Mesendoderm (in vitro differentiated cells): ENCODE data around the gene FRAT2.

Experiments
- DNase-seq: peaks from one replicate; pipeline ENCODE4 v3.0.0; 2013
- H2AK5ac ChIP-seq: 2 replicates; pipeline ENCODE4 v1.6.1; 2013; ENCODE audit warnings: low read length, inconsistent platforms
- H2BK120ac ChIP-seq: 2 replicates; pipeline ENCODE4 v1.6.1; 2013; ENCODE audit warnings: low read depth, mild to moderate bottlenecking, low read length, moderate library complexity, mixed read lengths
- H2BK15ac ChIP-seq: replicated peaks from 2 replicates; pipeline ENCODE4 v1.6.1; 2013; ENCODE audit warnings: low read depth, mild to moderate bottlenecking, moderate library complexity
- H2BK5ac ChIP-seq: 2 replicates; pipeline ENCODE4 v1.6.1; 2013; ENCODE audit warnings: low read length, inconsistent platforms
- H3K18ac ChIP-seq: 2 replicates; pipeline ENCODE4 v1.6.1; 2013; ENCODE audit warnings: mild to moderate bottlenecking, low read length, mixed read lengths
- H3K23ac ChIP-seq: one replicate; pipeline ENCODE4 v1.6.1; 2013; ENCODE audit warnings: low read length
- H3K27ac ChIP-seq: 2 replicates; pipeline ENCODE4 v1.5.1; 2013; ENCODE audit warnings: low read depth, mild to moderate bottlenecking, inconsistent platforms, low read length, moderate library complexity
- H3K27me3 ChIP-seq: 2 replicates; pipeline ENCODE4 v1.6.1; 2013; ENCODE audit warnings: low read length, control low read depth, mild to moderate bottlenecking, inconsistent platforms; ENCODE audit not compliant: insufficient read depth, poor library complexity
- H3K36me3 ChIP-seq: 2 replicates; pipeline ENCODE4 v1.6.1; 2013; ENCODE audit warnings: low read length, inconsistent platforms; ENCODE audit not compliant: control insufficient read depth, insufficient read depth
- H3K4ac ChIP-seq: one replicate; pipeline ENCODE4 v1.6.1; 2013; ENCODE audit warnings: low read depth, mild to moderate bottlenecking, low read length, moderate library complexity
- H3K4me1 ChIP-seq: 2 replicates; pipeline ENCODE4 v1.6.1; 2013; ENCODE audit warnings: low read depth, low read length, inconsistent platforms; ENCODE audit not compliant: control insufficient read depth
- H3K4me2 ChIP-seq: 2 replicates; pipeline ENCODE4 v1.6.1; 2013; ENCODE audit warnings: low read length
- H3K4me3 ChIP-seq: 2 replicates; pipeline ENCODE4 v1.5.1; 2013; ENCODE audit warnings: mild to moderate bottlenecking, low read length
- H3K56ac ChIP-seq: one replicate; pipeline ENCODE4 v1.6.1; 2013; ENCODE audit warnings: low read length
- H3K79me1 ChIP-seq: 2 replicates; pipeline ENCODE4 v1.6.1; 2013; ENCODE audit warnings: low read length, inconsistent platforms
- H3K79me2 ChIP-seq: 2 replicates; pipeline ENCODE4 v1.6.1; 2013; ENCODE audit warnings: mild to moderate bottlenecking, low read length; ENCODE audit not compliant: control insufficient read depth, insufficient read depth
- H3K9ac ChIP-seq: 2 replicates; pipeline ENCODE4 v1.6.1; 2013; ENCODE audit warnings: low read length, inconsistent platforms
- H4K5ac ChIP-seq: one replicate; pipeline ENCODE4 v1.6.1; 2013; ENCODE audit warnings: low read length
- H4K8ac ChIP-seq: one replicate; pipeline ENCODE4 v1.6.1; 2013; ENCODE audit warnings: low read depth, mild to moderate bottlenecking, control low read depth, low read length, moderate library complexity
- WGBS: extraction: QIAGEN DNeasy Blood & Tissue Kit; methylation state at CpG from one replicate; pipeline ENCODE4 v1.1.7; 2013; ENCODE audit warnings: low lambda C conversion rate, missing lambda C conversion rate; ENCODE audit not compliant: insufficient coverage; ENCODE audit errors: extremely low coverage; 5-methylcytosine and 5-hydroxymethylcytosine counted together

The FRAT2 gene

GRCh38 chr10:97302088-97302791 is 32.3 kb downstream of the FRAT2 start:
- Histone ChIP-seq H2BK15ac (no peak overlapping the region), H3K9ac (no peak overlapping the region), H4K8ac (no peak overlapping the region), H2BK5ac (no peak overlapping the region), H3K18ac (no peak overlapping the region), H2AK5ac (no peak overlapping the region), H3K23ac (no peak overlapping the region), H3K56ac (no peak overlapping the region), H3K4ac (no peak overlapping the region), H3K4me1 (no peaks in the 10 kb centered on the region), H3K36me3 (no peaks in the 10 kb centered on the region), H3K79me1 (no peaks in the 10 kb centered on the region), H3K4me3 (no peak overlapping the region), H2BK120ac (no peak overlapping the region), H3K27me3 (no peaks in the 10 kb centered on the region), H4K5ac (no peak overlapping the region), H3K27ac (no peak overlapping the region), H3K4me2 (no peak overlapping the region), H3K79me2 (no peaks in the 10 kb centered on the region)
- WGBS = no CpG with 5 or more reads among the region's 11 CpGs
- no peak for DNase-seq

- Histone ChIP-seq H3K18ac (no peak overlapping the region), H3K79me2 (no peaks in the 10 kb centered on the region), H3K9ac (no peak overlapping the region), H3K27me3 (no peaks in the 10 kb centered on the region), H3K79me1 (no peaks in the 10 kb centered on the region), H2BK120ac (no peak overlapping the region), H4K8ac (no peak overlapping the region), H2BK5ac (no peak overlapping the region), H3K4me2 (no peak overlapping the region), H3K27ac (no peak overlapping the region), H2AK5ac (no peak overlapping the region), H3K56ac (no peak overlapping the region), H3K4ac (no peak overlapping the region), H3K23ac (no peak overlapping the region), H3K4me1 (no peaks in the 10 kb centered on the region), H4K5ac (no peak overlapping the region), H3K36me3 (no peaks in the 10 kb centered on the region), H3K4me3 (no peak overlapping the region), H2BK15ac (no peak overlapping the region)
- WGBS = no CpG with 5 or more reads among the region's 3 CpGs
- no peak for DNase-seq
Measured at GRCh38 chr10:97300980-97301379, 33.5 kb downstream of the FRAT2 start.

- H3K18ac ChIP-seq = no peak overlapping the region
- H2BK5ac ChIP-seq = no peak overlapping the region
- H3K23ac ChIP-seq = no peak overlapping the region
- no peak overlapping the region for H3K27ac ChIP-seq
- no peak overlapping the region for H2BK15ac ChIP-seq
- H3K36me3 ChIP-seq = no peaks in the 10 kb centered on the region
- no peak overlapping the region for H3K56ac ChIP-seq
- H3K4me2 ChIP-seq = no peak overlapping the region
- no peak overlapping the region for H3K4me3 ChIP-seq
- H2BK120ac ChIP-seq = no peak overlapping the region
- H3K9ac ChIP-seq = no peak overlapping the region
- H2AK5ac ChIP-seq = no peak overlapping the region
- DNase-seq = no peak
- H3K4ac ChIP-seq = no peak overlapping the region
- H4K8ac ChIP-seq = no peak overlapping the region
- no peaks in the 10 kb centered on the region for H3K79me2 ChIP-seq
- no peak overlapping the region for H4K5ac ChIP-seq
- H3K27me3 ChIP-seq = no peaks in the 10 kb centered on the region
- no peaks in the 10 kb centered on the region for H3K4me1 ChIP-seq
- no peaks in the 10 kb centered on the region for H3K79me1 ChIP-seq
- WGBS = no CpG with 5 or more reads among the region's 3 CpGs
Measured at GRCh38 chr10:97298223-97298571, 36.3 kb downstream of the FRAT2 start.

- Histone ChIP-seq H4K8ac (no peak overlapping the region), H3K4me2 (no peak overlapping the region), H2AK5ac (no peak overlapping the region), H3K56ac (no peak overlapping the region), H3K18ac (no peak overlapping the region), H3K4me1 (no peaks in the 10 kb centered on the region), H3K9ac (no peak overlapping the region), H3K27ac (no peak overlapping the region), H3K4me3 (no peak overlapping the region), H3K79me2 (no peaks in the 10 kb centered on the region), H4K5ac (no peak overlapping the region), H3K27me3 (no peaks in the 10 kb centered on the region), H2BK120ac (no peak overlapping the region), H3K36me3 (no peaks in the 10 kb centered on the region), H3K79me1 (no peaks in the 10 kb centered on the region), H3K4ac (no peak overlapping the region), H2BK5ac (no peak overlapping the region), H2BK15ac (no peak overlapping the region), H3K23ac (no peak overlapping the region)
- DNase-seq = no peak
- no CpG with 5 or more reads among the region's 8 CpGs for WGBS
Measured at GRCh38 chr10:97297556-97298222, 36.8 kb downstream of the FRAT2 start.

- no peaks in the 10 kb centered on the region for H3K4me1 ChIP-seq
- no peak overlapping the region for H2BK120ac ChIP-seq
- no peak overlapping the region for H4K8ac ChIP-seq
- H3K18ac ChIP-seq = no peak overlapping the region
- no peak overlapping the region for H3K56ac ChIP-seq
- no peak overlapping the region for H4K5ac ChIP-seq
- no peaks in the 10 kb centered on the region for H3K36me3 ChIP-seq
- H3K27ac ChIP-seq = no peak overlapping the region
- H2BK5ac ChIP-seq = no peak overlapping the region
- no peaks in the 10 kb centered on the region for H3K79me2 ChIP-seq
- no peak overlapping the region for H3K4me3 ChIP-seq
- H3K4me2 ChIP-seq = no peak overlapping the region
- no peaks in the 10 kb centered on the region for H3K27me3 ChIP-seq
- H3K9ac ChIP-seq = no peak overlapping the region
- H2BK15ac ChIP-seq = no peak overlapping the region
- H3K23ac ChIP-seq = no peak overlapping the region
- no peak overlapping the region for H3K4ac ChIP-seq
- no peak overlapping the region for H2AK5ac ChIP-seq
- no peak for DNase-seq
- no peaks in the 10 kb centered on the region for H3K79me1 ChIP-seq
- WGBS = no CpG with 5 or more reads among the region's 3 CpGs
Measured at GRCh38 chr10:97292862-97293198, 41.7 kb downstream of the FRAT2 start.
